ENCODE results near the gene TARBP2. TPM values are rescaled to one million over a fixed set of nuclear protein-coding genes. Genes with fewer than 3 reads are reported as not detected.

TARBP2 gene
- total RNA-seq, 2 donors from 2014 or later: 11.1 to 18.9 TPM

GRCh38 chr12:53489242-53489864, 11.7 kb upstream of the TARBP2 start:
- no peak for TF ChIP-seq CTCF (IDR thresholded peaks at IDR 0.05)
- H3K9me3 ChIP-seq: no peaks in the 10 kb centered on the region
- no peak for DNase-seq (ENCODE audit: low spot score)

GRCh38 chr12:53492188-53492587, 8.9 kb upstream of the TARBP2 start:
- TF ChIP-seq CTCF (IDR thresholded peaks at IDR 0.05): no peak
- H3K4me3 ChIP-seq: peak overlapping the region; percentile 49 to 60
- peak overlapping the region; percentile 82 to 86 for H3K27ac ChIP-seq
- H3K27me3 ChIP-seq: no peaks in the 10 kb centered on the region
- H3K36me3 ChIP-seq: peaks cover 5% of the 10 kb centered on the region
- peaks cover 0 to 24% of the 10 kb centered on the region in 2 donors for H3K4me1 ChIP-seq
- no peak for DNase-seq (ENCODE audit: low spot score)
- H3K9me3 ChIP-seq: no peaks in the 10 kb centered on the region

More at GRCh38 chr12:53489242-53489864, 11.7 kb upstream of the TARBP2 start:
- Histone ChIP-seq H3K4me1 (peaks cover 0 to 18% of the 10 kb centered on the region in 2 donors), H3K36me3 (peaks cover 19% of the 10 kb centered on the region), H3K27ac (no peak overlapping the region), H3K4me3 (no peak overlapping the region), H3K27me3 (no peaks in the 10 kb centered on the region)

- Histone ChIP-seq H3K9me3 (no peaks in the 10 kb centered on the region), H3K4me1 (peaks cover 0 to 25% of the 10 kb centered on the region in 2 donors), H3K27ac (peak overlapping the region; percentile 82 to 86), H3K27me3 (no peaks in the 10 kb centered on the region), H3K36me3 (peaks cover 3% of the 10 kb centered on the region), H3K4me3 (peak overlapping the region; percentile 49 to 60)
- no peak for TF ChIP-seq CTCF (IDR thresholded peaks at IDR 0.05)
- DNase-seq (ENCODE audit: low spot score): peak; percentile 96
These were observed 8.1 kb upstream of the TARBP2 start for GRCh38 chr12:53492830-53493609.

GRCh38 chr12:53493610-53494391, 7.3 kb upstream of the TARBP2 start:
- no peaks in the 10 kb centered on the region for H3K36me3 ChIP-seq
- peaks cover 0 to 32% of the 10 kb centered on the region in 2 donors for H3K4me1 ChIP-seq
- no peaks in the 10 kb centered on the region for H3K27me3 ChIP-seq
- peak overlapping the region; percentile 49 to 60 for H3K4me3 ChIP-seq
- H3K27ac ChIP-seq: peak overlapping the region; percentile 82 to 86
- DNase-seq (ENCODE audit: low spot score): no peak
- no peak for TF ChIP-seq CTCF (IDR thresholded peaks at IDR 0.05)
- no peaks in the 10 kb centered on the region for H3K9me3 ChIP-seq

- Histone ChIP-seq H3K27ac (peak overlapping the region; percentile 19 to 22), H3K36me3 (no peaks in the 10 kb centered on the region), H3K9me3 (no peaks in the 10 kb centered on the region), H3K4me1 (peaks cover 0 to 36% of the 10 kb centered on the region in 2 donors), H3K4me3 (no peak overlapping the region), H3K27me3 (no peaks in the 10 kb centered on the region)
- no peak for TF ChIP-seq CTCF (IDR thresholded peaks at IDR 0.05)
- DNase-seq (ENCODE audit: low spot score): peak; percentile 83
These were observed 5.0 kb upstream of the TARBP2 start for GRCh38 chr12:53495903-53496751.
